HEK293T (cell line): ENCODE measurements around the gene ACP1.

ENCODE experiments used
- ARNT ChIP-seq: fragments of 450-650 bp; IDR thresholded peaks from 2 replicates; pipeline ENCODE4 v1.6.1; 2017; ENCODE audit warnings: mild to moderate bottlenecking
- FOXK2 ChIP-seq: fragments of 450-650 bp; IDR thresholded peaks from 2 replicates; pipeline ENCODE4 v1.6.1; 2016; ENCODE audit warnings: mild to moderate bottlenecking
- FOXM1 ChIP-seq: fragments of 450-650 bp; IDR thresholded peaks from 2 replicates; pipeline ENCODE4 v1.6.1; 2017; ENCODE audit warnings: mild to moderate bottlenecking, borderline replicate concordance
- HDGF ChIP-seq: fragments of 450-650 bp; IDR thresholded peaks from 2 replicates; pipeline ENCODE4 v1.6.1; 2017; ENCODE audit warnings: antibody characterized with exemption, borderline replicate concordance
- L3MBTL2 ChIP-seq: fragments of 450-650 bp; conservative IDR thresholded peaks from 2 replicates; pipeline ENCODE4 v1.6.1; 2016; ENCODE audit warnings: mild to moderate bottlenecking
- SUZ12 ChIP-seq: fragments of 450-650 bp; IDR thresholded peaks from 2 replicates; pipeline ENCODE4 v1.6.1; 2016; ENCODE audit warnings: mild to moderate bottlenecking

- TF ChIP-seq SUZ12 (no peak), L3MBTL2 (no peak), FOXK2 (no peak), HDGF (no peak), ARNT (no peak), FOXM1 (no peak)
Measured at GRCh38 chr2:281381-281780, 16.6 kb downstream of the ACP1 start.
